Measurements from ENCODE around the gene PCSK6. TPM values are rescaled to one million over a fixed set of nuclear protein-coding genes. Genes with fewer than 3 reads are reported as not detected.

PCSK6 gene
- total and polyA plus RNA-seq, 2 of the 8 experiments (the other 6 are each of a cell fraction or from before 2014, with no cell fraction given): 1.9 to 4.0 TPM

GRCh38 chr15:101451846-101452245 is 37.7 kb downstream of the PCSK6 start:
- Histone ChIP-seq H3K9me3 (ENCODE audit: insufficient read depth in 2 of 2, low read depth in 1 of 2, low read length in 1 of 2) (no peaks in the 10 kb centered on the region), H4K91ac (replicated peaks; ENCODE audit: insufficient read length, low read length) (no peak overlapping the region), H3K18ac (ENCODE audit: extremely low read depth, low read length) (no peak overlapping the region), H3K36me3 (ENCODE audit: control insufficient read depth in 2 of 4, insufficient read depth in 4 of 4, low read length in 3 of 4) (no peaks in the 10 kb centered on the region), H4K20me1 (replicated peaks in 1 of 2; ENCODE audit: control insufficient read depth in 1 of 2, insufficient read depth in 2 of 2, low read length in 2 of 2) (no peaks in the 10 kb centered on the region), H2BK20ac (ENCODE audit: low read length) (no peak overlapping the region), H2BK5ac (ENCODE audit: low read depth, low read length) (no peak overlapping the region), H3K4me3 (ENCODE audit: extremely low read depth in 1 of 4, insufficient read depth in 2 of 4, low read depth in 3 of 4, low read length in 4 of 4) (no peak overlapping the region), H3K4me2 (ENCODE audit: insufficient read depth in 1 of 2, low read depth in 2 of 2, low read length in 2 of 2) (no peak overlapping the region), H3K27ac (ENCODE audit: low read depth, low read length) (no peak overlapping the region), H2BK12ac (ENCODE audit: low read depth, low read length) (no peak overlapping the region), H4K8ac (ENCODE audit: extremely low read depth, insufficient read depth, low read length) (no peak overlapping the region), H3K14ac (ENCODE audit: insufficient read length) (no peak overlapping the region), H3K4ac (replicated peaks; ENCODE audit: insufficient read length, low read depth, low read length) (no peak overlapping the region), H3K79me2 (ENCODE audit: control insufficient read depth in 1 of 2, insufficient read depth in 2 of 2, low read length in 2 of 2) (no peaks in the 10 kb centered on the region), H2BK120ac (replicated peaks; ENCODE audit: low read depth, low read length) (no peak overlapping the region), H2AFZ (ENCODE audit: low read length) (no peak overlapping the region), H3K79me1 (ENCODE audit: low read depth, low read length) (no peaks in the 10 kb centered on the region), H4K5ac (ENCODE audit: insufficient read length, low read depth, low read length) (no peak overlapping the region), H3K4me1 (replicated peaks in 1 of 4; ENCODE audit: control insufficient read depth in 3 of 4, insufficient read depth in 4 of 4, low read length in 3 of 4) (peaks cover 0 to 10% (median 1%) of the 10 kb centered on the region in 4 experiments; a peak in 3 of 7 replicates), H2AK5ac (ENCODE audit: low read depth, low read length) (no peak overlapping the region), H3K56ac (replicated peaks; ENCODE audit: insufficient read length, low read depth, low read length) (no peak overlapping the region), H3K9ac (replicated peaks in 1 of 4; ENCODE audit: extremely low read depth in 1 of 4, low read depth in 3 of 4, low read length in 3 of 4) (no peak overlapping the region), H3K27me3 (replicated peaks in 1 of 4; ENCODE audit: control insufficient read depth in 3 of 4, extremely low read depth in 1 of 4, insufficient read depth in 3 of 4, low read length in 3 of 4) (no peaks in the 10 kb centered on the region), H2BK15ac (ENCODE audit: low read length) (no peak overlapping the region), H3K23me2 (ENCODE audit: low read depth, low read length) (no peaks in the 10 kb centered on the region), H3K23ac (ENCODE audit: insufficient read length) (no peak overlapping the region)
- DNase-seq (ENCODE audit: low read depth in 1 of 2, low spot score in 2 of 2) (no peak), FAIRE-seq (no peak)
- CTCF ChIA-PET (ENCODE audit: partially characterized antibody): interaction anchor here (0.6 kb wide), 1 partner anchor 98 kb away, joined by 3 read pairs; no protein-coding TSS in a partner anchor
- WGBS, 2 experiments (ENCODE audit: extremely low coverage in 1 of 2, insufficient coverage in 1 of 2, insufficient read length in 1 of 2, insufficient replicate concordance in 2 of 2, low coverage in 1 of 2, low lambda C conversion rate in 2 of 2, missing lambda C conversion rate in 1 of 2): 85% methylated on average over 3 of the region's 3 CpGs; no CpG with 5 or more reads in 1 of the 2 experiments
- POLR2A ChIA-PET (ENCODE audit: partially characterized antibody): no interaction called here
- no peak for TF ChIP-seq TBP (IDR thresholded peaks at IDR 0.05; ENCODE audit: low read depth, low read length)
- no peak for TF ChIP-seq SIX5 (IDR thresholded peaks at IDR 0.05; ENCODE audit: low read depth, low read length)
- TF ChIP-seq MAFK (IDR thresholded peaks at IDR 0.05; ENCODE audit: low read depth, low read length): no peak
- no peak for TF ChIP-seq BACH1 (IDR thresholded peaks at IDR 0.05; ENCODE audit: low read length)
- TF ChIP-seq YY1 (IDR thresholded peaks at IDR 0.05; ENCODE audit: low read depth, low read length): no peak
- no peak for TF ChIP-seq MAX (IDR thresholded peaks at IDR 0.05)
- TF ChIP-seq BRCA1 (IDR thresholded peaks at IDR 0.05; ENCODE audit: low read depth, low read length): no peak
- no peak for TF ChIP-seq FOSL1 (IDR thresholded peaks at IDR 0.05; ENCODE audit: insufficient read depth, low read depth, low read length)
- no peak for TF ChIP-seq KDM1A (IDR thresholded peaks at IDR 0.05; ENCODE audit: borderline replicate concordance, low read length)
- TF ChIP-seq KDM5A (IDR thresholded peaks at IDR 0.05; ENCODE audit: low read length): no peak
- no peak for TF ChIP-seq RAD21 (IDR thresholded peaks at IDR 0.05 in 1 of 2, conservative IDR thresholded peaks at IDR 0.05 in 1 of 2; ENCODE audit: low read depth in 2 of 2, low read length in 2 of 2)
- no peak for TF ChIP-seq TAF7 (optimal IDR thresholded peaks at IDR 0.05; ENCODE audit: borderline replicate concordance, low read depth, low read length)
- TF ChIP-seq SP1 (IDR thresholded peaks at IDR 0.05; ENCODE audit: low read depth, low read length): no peak
- no peak for TF ChIP-seq EZH2 (IDR thresholded peaks at IDR 0.05; ENCODE audit: low read depth, low read length, severe bottlenecking)
- TF ChIP-seq CHD1 (IDR thresholded peaks at IDR 0.05; ENCODE audit: low read depth, low read length): no peak

Measured in H1 (cell line).